22Rv1 (cell line): ENCODE data around the gene KIF26A.
A peak's percentile ranks its signal among the peaks of the same experiment; 100 is the strongest.
"Not testable (repeated sequence)": the region's sequence is repeated elsewhere in the genome, so short reads cannot be mapped to it uniquely, and the experiment has no call there.

Source experiments
- H3K27ac ChIP-seq: fragments of 450-650 bp; 2 replicates; pipeline ENCODE4 v1.5.1; 2017
- CTCF ChIP-seq: fragments of 450-650 bp; IDR thresholded peaks from 2 replicates; pipeline ENCODE4 v1.5.1; 2017; ENCODE audit warnings: mild to moderate bottlenecking
- ZFX ChIP-seq: fragments of 450-650 bp; IDR thresholded peaks from 2 replicates; pipeline ENCODE4 v1.6.1; 2017; ENCODE audit warnings: antibody characterized with exemption, borderline replicate concordance

KIF26A gene

GRCh38 chr14:104150136-104151025 is 12.0 kb downstream of the KIF26A start:
- TF ChIP-seq CTCF (peak; percentile 42), ZFX (no peak)
- no peak overlapping the region for H3K27ac ChIP-seq

- TF ChIP-seq CTCF = no peak
These were observed 12.6 kb downstream of the KIF26A start for GRCh38 chr14:104151026-104151381.

GRCh38 chr14:104151566-104152245 is 13.3 kb downstream of the KIF26A start:
- no peak overlapping the region for H3K27ac ChIP-seq
- TF ChIP-seq CTCF = no peak
- no peak for TF ChIP-seq ZFX

More at GRCh38 chr14:104151026-104151381, 12.6 kb downstream of the KIF26A start:
- H3K27ac ChIP-seq = no peak overlapping the region

GRCh38 chr14:104152246-104152575 is 13.8 kb downstream of the KIF26A start:
- no peak overlapping the region for H3K27ac ChIP-seq
- TF ChIP-seq CTCF (no peak), ZFX (no peak)

- no peak for TF ChIP-seq CTCF
- TF ChIP-seq ZFX = no peak
These were observed 14.5 kb downstream of the KIF26A start for GRCh38 chr14:104152686-104153393.

GRCh38 chr14:104153394-104153755 is 15.0 kb downstream of the KIF26A start:
- not testable (repeated sequence) for H3K27ac ChIP-seq

More at GRCh38 chr14:104152686-104153393, 14.5 kb downstream of the KIF26A start:
- no peak overlapping the region for H3K27ac ChIP-seq

- no peak overlapping the region for H3K27ac ChIP-seq
- TF ChIP-seq ZFX (no peak), CTCF (no peak)
These were observed 15.9 kb downstream of the KIF26A start for GRCh38 chr14:104154246-104154645.
